Measurements from ENCODE around the gene USH1G. TPM values are rescaled to one million over a fixed set of nuclear protein-coding genes. Genes with fewer than 3 reads are reported as not detected.

Gene USH1G
- total RNA-seq, 1 experiment from 2014 or later = not detected

DNA sequence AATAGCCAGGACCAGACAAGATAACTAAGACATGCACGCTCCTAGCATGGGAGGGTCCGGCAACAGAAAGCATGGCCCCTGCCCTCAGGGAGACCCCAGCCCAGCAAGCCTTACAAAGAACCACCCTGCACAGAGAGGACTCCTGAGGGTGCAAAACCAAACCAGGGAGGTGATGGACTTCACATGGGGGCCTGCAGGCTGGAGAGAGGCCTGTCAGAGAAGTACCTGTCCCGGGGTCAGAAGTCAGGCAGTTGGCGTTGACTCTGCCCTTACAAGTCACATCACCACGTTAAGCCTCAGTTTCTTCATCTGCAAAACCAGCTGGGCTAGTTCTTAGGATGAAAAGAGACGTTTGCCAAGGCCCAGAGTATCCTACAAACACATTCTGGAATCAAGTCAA is 5.7 kb upstream of the USH1G start:
- H2AFZ ChIP-seq (ENCODE audit: low read length) = no peak overlapping the region
- no peak overlapping the region for H3K4me2 ChIP-seq (ENCODE audit: low read depth, low read length, poor library complexity, severe bottlenecking)
- no peak overlapping the region for H3K27ac ChIP-seq (ENCODE audit: low read length)
- no peaks in the 10 kb centered on the region for H3K36me3 ChIP-seq (ENCODE audit: insufficient read depth, low read length)
- H3K9me3 ChIP-seq (ENCODE audit: low read length) = no peaks in the 10 kb centered on the region
- H3K4me1 ChIP-seq (ENCODE audit: low read length) = no peaks in the 10 kb centered on the region
- H3K9me2 ChIP-seq (replicated peaks; ENCODE audit: insufficient read depth, low read length) = no peaks in the 10 kb centered on the region
- DNase-seq = peak; percentile 26
- no peak overlapping the region for H3K4me3 ChIP-seq (ENCODE audit: low read length)
- no peaks in the 10 kb centered on the region for H4K20me1 ChIP-seq (ENCODE audit: insufficient read depth, low read depth, low read length)
- no peaks in the 10 kb centered on the region for H3K79me2 ChIP-seq (ENCODE audit: low read length)
- no peaks in the 10 kb centered on the region for H3K27me3 ChIP-seq (ENCODE audit: low read length)
- no peak overlapping the region for H3K9ac ChIP-seq (ENCODE audit: low read length)

GRCh38 chr17:74925242-74925641 is 2.2 kb upstream of the USH1G start:
- Histone ChIP-seq H4K20me1 (ENCODE audit: insufficient read depth, low read depth, low read length) (no peaks in the 10 kb centered on the region), H3K27ac (ENCODE audit: low read length) (no peak overlapping the region), H3K9me3 (ENCODE audit: low read length) (no peaks in the 10 kb centered on the region), H3K9ac (ENCODE audit: low read length) (no peak overlapping the region), H3K27me3 (ENCODE audit: low read length) (no peaks in the 10 kb centered on the region), H2AFZ (ENCODE audit: low read length) (no peak overlapping the region), H3K9me2 (replicated peaks; ENCODE audit: insufficient read depth, low read length) (no peaks in the 10 kb centered on the region), H3K36me3 (ENCODE audit: insufficient read depth, low read length) (no peaks in the 10 kb centered on the region), H3K4me1 (ENCODE audit: low read length) (no peaks in the 10 kb centered on the region), H3K79me2 (ENCODE audit: low read length) (no peaks in the 10 kb centered on the region), H3K4me2 (ENCODE audit: low read depth, low read length, poor library complexity, severe bottlenecking) (no peak overlapping the region), H3K4me3 (ENCODE audit: low read length) (no peak overlapping the region)
- DNase-seq = peak; percentile 34

DNA sequence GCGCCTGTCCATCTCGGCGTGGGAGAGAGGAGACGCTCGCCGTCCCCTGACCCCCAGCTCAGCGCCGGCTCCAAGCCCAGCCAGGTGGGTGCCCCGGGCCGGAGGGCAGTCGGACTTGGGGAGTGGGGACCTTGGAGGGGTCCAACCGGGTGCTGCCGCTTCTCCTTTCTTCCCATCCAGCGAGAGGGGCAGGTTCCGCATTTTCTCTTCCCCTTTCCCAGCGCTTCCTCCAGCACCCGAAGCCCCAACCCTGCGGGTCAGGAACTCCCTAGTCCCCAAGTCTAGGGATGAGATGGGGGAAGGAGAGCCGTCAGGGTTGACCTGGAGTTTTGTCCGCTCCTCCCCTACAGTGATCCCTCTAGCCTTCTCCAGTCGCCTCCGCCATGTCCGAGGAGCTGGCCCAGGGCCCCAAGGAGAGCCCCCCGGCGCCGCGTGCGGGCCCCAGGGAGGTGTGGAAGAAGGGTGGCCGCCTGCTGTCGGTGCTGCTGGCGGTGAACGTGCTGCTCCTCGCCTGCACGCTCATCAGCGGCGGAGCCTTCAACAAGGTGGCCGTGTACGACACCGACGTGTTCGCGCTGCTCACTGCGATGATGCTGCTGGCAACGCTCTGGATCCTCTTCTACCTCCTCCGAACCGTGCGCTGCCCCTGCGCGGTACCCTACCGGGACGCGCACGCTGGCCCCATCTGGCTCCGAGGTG is 1.3 kb upstream of the USH1G start, which contains the start of gene OTOP2:
TSS of gene OTOP2 (plus strand) at position 24 of the 699 bp plus-strand sequence. CDS start at position 384, 360 bp downstream.
- peak; percentile 33 for DNase-seq
- Histone ChIP-seq H3K9me3 (ENCODE audit: low read length) (no peaks in the 10 kb centered on the region), H3K4me3 (ENCODE audit: low read length) (no peak within 1 kb of the TSS), H2AFZ (ENCODE audit: low read length) (no peak within 1 kb of the TSS), H3K4me2 (ENCODE audit: low read depth, low read length, poor library complexity, severe bottlenecking) (no peak within 1 kb of the TSS), H3K9me2 (replicated peaks; ENCODE audit: insufficient read depth, low read length) (no peaks in the 10 kb centered on the region), H3K27me3 (ENCODE audit: low read length) (no peaks in the 10 kb centered on the region), H3K79me2 (ENCODE audit: low read length) (no peaks in the 10 kb centered on the region), H3K36me3 (ENCODE audit: insufficient read depth, low read length) (no peaks in the 10 kb centered on the region), H3K4me1 (ENCODE audit: low read length) (no peaks in the 10 kb centered on the region), H3K9ac (ENCODE audit: low read length) (no peak within 1 kb of the TSS), H3K27ac (ENCODE audit: low read length) (no peak within 1 kb of the TSS), H4K20me1 (ENCODE audit: insufficient read depth, low read depth, low read length) (no peaks in the 10 kb centered on the region)

DNA sequence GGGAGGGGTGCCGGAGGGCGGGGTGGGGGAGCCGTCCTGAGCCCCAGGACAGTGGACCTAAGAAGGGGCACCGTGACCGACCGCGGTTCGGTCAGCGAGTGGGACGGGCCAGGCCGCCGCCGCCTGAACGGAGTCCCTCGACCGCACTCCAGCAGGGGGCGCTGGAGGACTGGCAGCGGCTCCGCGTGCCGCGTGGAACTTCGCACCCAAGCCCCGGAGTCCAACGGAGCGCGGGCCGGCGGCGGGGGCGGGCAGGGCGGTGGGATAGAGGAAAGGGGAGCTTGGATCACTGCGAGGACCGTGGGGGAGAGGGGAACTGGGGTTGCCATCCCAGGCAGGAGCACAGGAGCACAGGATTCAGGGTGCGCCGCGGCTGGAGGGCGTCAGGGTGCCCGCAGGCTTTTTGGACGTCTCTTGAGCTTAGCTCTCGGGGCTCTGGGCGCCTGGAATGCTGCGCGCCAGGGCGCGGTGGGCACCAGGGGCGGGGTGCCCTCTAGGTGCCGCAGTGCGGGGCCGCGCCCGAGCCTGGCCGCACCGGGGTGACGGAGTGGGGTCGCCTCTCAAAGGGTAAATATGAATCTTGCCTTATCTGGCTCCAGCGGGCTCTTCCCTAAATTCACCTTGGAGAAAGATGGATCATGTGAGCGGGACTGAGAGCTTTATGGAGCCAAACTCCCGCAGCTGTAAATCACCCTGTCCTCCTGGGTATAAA is 639 bp upstream of the USH1G start:
- no peaks in the 10 kb centered on the region for H3K9me3 ChIP-seq (ENCODE audit: low read length)
- H3K4me2 ChIP-seq (ENCODE audit: low read depth, low read length, poor library complexity, severe bottlenecking) = no peak overlapping the region
- H3K9ac ChIP-seq (ENCODE audit: low read length) = no peak overlapping the region
- no peak overlapping the region for H3K4me3 ChIP-seq (ENCODE audit: low read length)
- H3K36me3 ChIP-seq (ENCODE audit: insufficient read depth, low read length) = no peaks in the 10 kb centered on the region
- H2AFZ ChIP-seq (ENCODE audit: low read length) = no peak overlapping the region
- DNase-seq = peak; percentile 41
- H3K9me2 ChIP-seq (replicated peaks; ENCODE audit: insufficient read depth, low read length) = no peaks in the 10 kb centered on the region
- H3K79me2 ChIP-seq (ENCODE audit: low read length) = no peaks in the 10 kb centered on the region
- no peak overlapping the region for H3K27ac ChIP-seq (ENCODE audit: low read length)
- H4K20me1 ChIP-seq (ENCODE audit: insufficient read depth, low read depth, low read length) = no peaks in the 10 kb centered on the region
- no peaks in the 10 kb centered on the region for H3K4me1 ChIP-seq (ENCODE audit: low read length)
- no peaks in the 10 kb centered on the region for H3K27me3 ChIP-seq (ENCODE audit: low read length)

- Histone ChIP-seq H3K27ac (ENCODE audit: low read length) (no peak overlapping the region), H3K27me3 (ENCODE audit: low read length) (no peaks in the 10 kb centered on the region), H4K20me1 (ENCODE audit: insufficient read depth, low read depth, low read length) (no peaks in the 10 kb centered on the region), H2AFZ (ENCODE audit: low read length) (no peak overlapping the region), H3K4me1 (ENCODE audit: low read length) (no peaks in the 10 kb centered on the region), H3K4me2 (ENCODE audit: low read depth, low read length, poor library complexity, severe bottlenecking) (no peak overlapping the region), H3K79me2 (ENCODE audit: low read length) (no peaks in the 10 kb centered on the region), H3K9ac (ENCODE audit: low read length) (no peak overlapping the region), H3K4me3 (ENCODE audit: low read length) (no peak overlapping the region), H3K9me2 (replicated peaks; ENCODE audit: insufficient read depth, low read length) (no peaks in the 10 kb centered on the region), H3K9me3 (ENCODE audit: low read length) (no peaks in the 10 kb centered on the region), H3K36me3 (ENCODE audit: insufficient read depth, low read length) (no peaks in the 10 kb centered on the region)
- DNase-seq = no peak
These were observed 883 bp downstream of the USH1G start for GRCh38 chr17:74922172-74922571.

GRCh38 chr17:74921769-74922168 is 1.3 kb downstream of the USH1G start:
- H2AFZ ChIP-seq (ENCODE audit: low read length) = no peak overlapping the region
- no peaks in the 10 kb centered on the region for H3K27me3 ChIP-seq (ENCODE audit: low read length)
- H3K4me1 ChIP-seq (ENCODE audit: low read length) = no peaks in the 10 kb centered on the region
- peak; percentile 10 for DNase-seq
- no peak overlapping the region for H3K27ac ChIP-seq (ENCODE audit: low read length)
- H3K4me2 ChIP-seq (ENCODE audit: low read depth, low read length, poor library complexity, severe bottlenecking) = no peak overlapping the region
- no peak overlapping the region for H3K9ac ChIP-seq (ENCODE audit: low read length)
- no peaks in the 10 kb centered on the region for H4K20me1 ChIP-seq (ENCODE audit: insufficient read depth, low read depth, low read length)
- no peaks in the 10 kb centered on the region for H3K9me2 ChIP-seq (replicated peaks; ENCODE audit: insufficient read depth, low read length)
- no peaks in the 10 kb centered on the region for H3K36me3 ChIP-seq (ENCODE audit: insufficient read depth, low read length)
- no peak overlapping the region for H3K4me3 ChIP-seq (ENCODE audit: low read length)
- no peaks in the 10 kb centered on the region for H3K9me3 ChIP-seq (ENCODE audit: low read length)
- H3K79me2 ChIP-seq (ENCODE audit: low read length) = no peaks in the 10 kb centered on the region

- Histone ChIP-seq H3K4me2 (ENCODE audit: low read depth, low read length, poor library complexity, severe bottlenecking) (no peak overlapping the region), H3K9me2 (replicated peaks; ENCODE audit: insufficient read depth, low read length) (no peaks in the 10 kb centered on the region), H3K9ac (ENCODE audit: low read length) (no peak overlapping the region), H3K27ac (ENCODE audit: low read length) (no peak overlapping the region), H3K27me3 (ENCODE audit: low read length) (no peaks in the 10 kb centered on the region), H3K9me3 (ENCODE audit: low read length) (no peaks in the 10 kb centered on the region), H4K20me1 (ENCODE audit: insufficient read depth, low read depth, low read length) (no peaks in the 10 kb centered on the region), H3K4me3 (ENCODE audit: low read length) (no peak overlapping the region), H3K4me1 (ENCODE audit: low read length) (no peaks in the 10 kb centered on the region), H2AFZ (ENCODE audit: low read length) (no peak overlapping the region), H3K79me2 (ENCODE audit: low read length) (no peaks in the 10 kb centered on the region), H3K36me3 (ENCODE audit: insufficient read depth, low read length) (no peaks in the 10 kb centered on the region)
- peak; percentile 35 for DNase-seq
These were observed 1.9 kb downstream of the USH1G start for GRCh38 chr17:74921026-74921681.

- no peak overlapping the region for H3K27ac ChIP-seq (ENCODE audit: low read length)
- H3K9me2 ChIP-seq (replicated peaks; ENCODE audit: insufficient read depth, low read length) = no peaks in the 10 kb centered on the region
These were observed 2.4 kb downstream of the USH1G start for GRCh38 chr17:74920642-74921025.

More at GRCh38 chr17:74920642-74921025, 2.4 kb downstream of the USH1G start:
- H3K79me2 ChIP-seq (ENCODE audit: low read length) = no peaks in the 10 kb centered on the region
- no peak overlapping the region for H3K4me2 ChIP-seq (ENCODE audit: low read depth, low read length, poor library complexity, severe bottlenecking)
- H4K20me1 ChIP-seq (ENCODE audit: insufficient read depth, low read depth, low read length) = no peaks in the 10 kb centered on the region
- H2AFZ ChIP-seq (ENCODE audit: low read length) = no peak overlapping the region
- H3K4me3 ChIP-seq (ENCODE audit: low read length) = no peak overlapping the region
- H3K9ac ChIP-seq (ENCODE audit: low read length) = no peak overlapping the region
- no peaks in the 10 kb centered on the region for H3K9me3 ChIP-seq (ENCODE audit: low read length)
- H3K4me1 ChIP-seq (ENCODE audit: low read length) = no peaks in the 10 kb centered on the region
- peak; percentile 40 for DNase-seq
- no peaks in the 10 kb centered on the region for H3K27me3 ChIP-seq (ENCODE audit: low read length)
- no peaks in the 10 kb centered on the region for H3K36me3 ChIP-seq (ENCODE audit: insufficient read depth, low read length)

Data from Karpas-422 (cell line).